ENCODE results near the gene TAF5L. TPM values are rescaled to one million over a fixed set of nuclear protein-coding genes. Genes with fewer than 3 reads are reported as not detected.

The TAF5L gene
- total and polyA plus RNA-seq, 2 experiments from 2014 or later, result 5.6 to 17.6 TPM

- TF ChIP-seq ZNF114 (CRISPR knock-in tag; IDR thresholded peaks at IDR 0.05) (no peak), REST (IDR thresholded peaks at IDR 0.05; ENCODE audit: unreplicated experiment) (no peak), JUNB (IDR thresholded peaks at IDR 0.05; ENCODE audit: unreplicated experiment) (no peak), POLR2AphosphoS5 (IDR thresholded peaks at IDR 0.05; ENCODE audit: low read depth) (no peak), ETS1 (IDR thresholded peaks at IDR 0.05) (no peak), CREB1 (CRISPR knock-in tag; IDR thresholded peaks at IDR 0.05; ENCODE audit: low read depth) (no peak), NANOG (IDR thresholded peaks at IDR 0.05; ENCODE audit: borderline replicate concordance) (no peak)
These were observed 40.1 kb upstream of the TAF5L start (continued) for GRCh38 chr1:229665912-229666558.

- Mint-ChIP-seq H3K9me3 (no peaks in the 10 kb centered on the region), H3K27me3 (ENCODE audit: insufficient read depth, low read depth, poor library complexity) (peaks cover 7% of the 10 kb centered on the region), H3K36me3 (ENCODE audit: low read depth) (peaks cover 20% of the 10 kb centered on the region; the same call in 2 of the 3 replicates), H3K4me3 (no peak overlapping the region), H3K27ac (no peak overlapping the region), H3K4me1 (peaks cover 7% of the 10 kb centered on the region)
- Histone ChIP-seq H3K27ac (ENCODE audit: low read depth) (no peak overlapping the region), H3K79me2 (replicated peaks; ENCODE audit: insufficient read depth) (no peaks in the 10 kb centered on the region), H3K36me3 (ENCODE audit: insufficient read depth) (peaks cover 8% of the 10 kb centered on the region; the same call in 1 of the 2 replicates), H3K4me3 (no peak overlapping the region), H3F3A (replicated peaks; ENCODE audit: low read depth) (no peaks in the 10 kb centered on the region; the same call in 1 of the 2 replicates), H3K4me1 (ENCODE audit: insufficient read depth) (no peaks in the 10 kb centered on the region), H3K4me2 (no peak overlapping the region), H4K20me1 (replicated peaks; ENCODE audit: insufficient read depth) (0 out of 2 replicates have a peak, but pooled peaks cover 3% of the 10 kb centered on the region), H3K9me2 (ENCODE audit: insufficient read depth) (no peaks in the 10 kb centered on the region), H3K27me3 (ENCODE audit: insufficient read depth) (no peaks in the 10 kb centered on the region), H2AFZ (no peak overlapping the region)
- DNase-seq (ENCODE audit: low spot score), result no peak
- no peak for ATAC-seq
- TF ChIP-seq EZH2 (IDR thresholded peaks at IDR 0.05; ENCODE audit: low read depth, unreplicated experiment), result no peak
- no peak for TF ChIP-seq CTCF (conservative IDR thresholded peaks at IDR 0.05; ENCODE audit: low read depth in 2 of 2)
- TF ChIP-seq ZNF462 (CRISPR knock-in tag; IDR thresholded peaks at IDR 0.05), result no peak
- TF ChIP-seq ZNF114 (CRISPR knock-in tag; IDR thresholded peaks at IDR 0.05), result no peak
- TF ChIP-seq EZH2phosphoT487 (IDR thresholded peaks at IDR 0.05; ENCODE audit: unreplicated experiment), result no peak
These were observed 38.3 kb upstream of the TAF5L start for GRCh38 chr1:229664133-229664689.

Data from GM23338 (cell line).